ENCODE data around the gene PRRG2. TPM values are rescaled to one million over a fixed set of nuclear protein-coding genes. Genes with fewer than 3 reads are reported as not detected.

Gene PRRG2
- total RNA-seq, 1 donor = 0.43 TPM

GRCh38 chr19:49552749-49553148 is 28.4 kb upstream of the PRRG2 start:
- H3K4me3 ChIP-seq (ENCODE audit: low read depth, low read length) = no peak overlapping the region
- TF ChIP-seq CTCF (IDR thresholded peaks at IDR 0.05; ENCODE audit: insufficient read depth, low read depth, low read length) = no peak
- DNase-seq (ENCODE audit: low read depth) = no peak

- H3K4me3 ChIP-seq (ENCODE audit: low read depth, low read length) = no peak overlapping the region
- no peak for TF ChIP-seq CTCF (IDR thresholded peaks at IDR 0.05; ENCODE audit: insufficient read depth, low read depth, low read length)
- peak; percentile 45 for DNase-seq (ENCODE audit: low read depth)
These were observed 27.5 kb upstream of the PRRG2 start for GRCh38 chr19:49553451-49554271.

- peak; percentile 79 for DNase-seq (ENCODE audit: low read depth)
- no peak for TF ChIP-seq CTCF (IDR thresholded peaks at IDR 0.05; ENCODE audit: insufficient read depth, low read depth, low read length)
- no peak overlapping the region for H3K4me3 ChIP-seq (ENCODE audit: low read depth, low read length)
These were observed 26.4 kb upstream of the PRRG2 start for GRCh38 chr19:49554701-49555181.

GRCh38 chr19:49555600-49556411 is 25.3 kb upstream of the PRRG2 start:
- peak; percentile 58 for DNase-seq (ENCODE audit: low read depth)

GRCh38 chr19:49556412-49557398 is 24.4 kb upstream of the PRRG2 start:
- DNase-seq (ENCODE audit: low read depth) = no peak
- TF ChIP-seq CTCF (IDR thresholded peaks at IDR 0.05; ENCODE audit: insufficient read depth, low read depth, low read length) = no peak
- no peak overlapping the region for H3K4me3 ChIP-seq (ENCODE audit: low read depth, low read length)

More at GRCh38 chr19:49555600-49556411, 25.3 kb upstream of the PRRG2 start:
- TF ChIP-seq CTCF (IDR thresholded peaks at IDR 0.05; ENCODE audit: insufficient read depth, low read depth, low read length) = no peak
- no peak overlapping the region for H3K4me3 ChIP-seq (ENCODE audit: low read depth, low read length)
